Heart left ventricle (tissue), 13 donors: ENCODE results near the gene MMP12.

Experiments used
- CTCF ChIP-seq, 12 donors: fragments of 200-600 bp; sonication (generic) in 4 of 12; IDR thresholded peaks; one replicate each; pipeline versions ENCODE4 v1.5.0 to v1.8.0; 2018 to 2022; ENCODE audit warnings: antibody characterized with exemption in 12 of 12, mild to moderate bottlenecking in 5 of 12
- POLR2A ChIP-seq, 2 donors: fragments of 450-650 bp; IDR thresholded peaks; one replicate each; pipeline ENCODE4 v1.6.1; 2017; ENCODE audit warnings: antibody characterized with exemption in 2 of 2, mild to moderate bottlenecking in 2 of 2, moderate library complexity in 2 of 2
- donor health status: ischemic (EF 13 %, LVEDD 7.1; RV severe dilation, severe dysfunction).
- donor health status: DM: no; HTN: yes; CAD: no.
- donor health status: DM: no; HTN: no; CAD: no.
- donor health status: ischemic (EF 25% LVEDD 6.9; RV normal size, moderate dysfunction).
- donor health status: ischemic (EF 25% LVEDD 5.7; RV mildly dilated, moderate dysfunction).
- donor health status: ischemic (EF 35%, LVEDD 5.7; RV mildly dilated, moderate dysfunction).
- donor health status: nonischemic (EF 11% LVEDD 7.7; RV severe dilation, severe dysfunction).
- donor health status: DM: yes; HTN: yes; CAD: no.
- donor health status: PGD.
- donor health status: ischemic (EF 29% LVEDD 5.4; RV normal size, mild dysfunction).
- donor health status: nonischemic (EF 23%, LVEDD 6.1; RV moderate dilation, normal function).

- no peak for TF ChIP-seq CTCF (IDR thresholded peaks at IDR 0.05)
- TF ChIP-seq POLR2A (IDR thresholded peaks at IDR 0.05): no peak
Measured at GRCh38 chr11:102842930-102843329, 31.9 kb downstream of the MMP12 start.
